Breast epithelium (tissue), 4 donors: ENCODE results near the gene HACD2. TPM values are rescaled to one million over a fixed set of nuclear protein-coding genes. Genes with fewer than 3 reads are reported as not detected.

Experiments
- DNase-seq, 2 donors: peaks; one replicate each; pipeline ENCODE4 v3.0.0-alpha.2; 2019; ENCODE audit warnings: low spot score in 2 of 2
- H3K27ac ChIP-seq, 2 donors: fragments of 200-600 bp; sonication (generic) in 1 of 2; one replicate each; pipeline ENCODE4 v1.5.1; 2016 to 2019; ENCODE audit warnings: mild to moderate bottlenecking in 1 of 2
- H3K27me3 ChIP-seq, 2 donors: fragments of 200-600 bp; sonication (generic) in 1 of 2; one replicate each; pipeline versions ENCODE4 v1.5.1 to v1.6.0; 2017 to 2019; ENCODE audit warnings: control low read depth in 1 of 2, mild to moderate bottlenecking in 1 of 2
- H3K36me3 ChIP-seq: fragments of 200-600 bp; one replicate; pipeline ENCODE4 v1.5.1; 2019
- H3K4me1 ChIP-seq, 2 donors: fragments of 200-600 bp; sonication (generic); one replicate each; pipeline ENCODE4 v1.5.1; 2016 to 2019; ENCODE audit warnings: control low read depth in 1 of 2
- H3K4me3 ChIP-seq, 3 donors: fragments of 200-600 bp; sonication (generic); 1 replicate in 2 of 3; 2 replicates in 1 of 3; pipeline ENCODE4 v1.5.1; 2016 to 2019; ENCODE audit warnings: mild to moderate bottlenecking in 3 of 3, moderate library complexity in 2 of 3
- H3K9me3 ChIP-seq, 2 donors: fragments of 200-600 bp; sonication (generic) in 1 of 2; one replicate each; pipeline ENCODE4 v1.5.1; 2016 to 2019; ENCODE audit warnings: control low read depth in 1 of 2
- POLR2A ChIP-seq: fragments of 450-650 bp; IDR thresholded peaks from one replicate; pipeline ENCODE4 v1.6.1; 2016; ENCODE audit warnings: antibody characterized with exemption, mild to moderate bottlenecking, moderate library complexity
- POLR2AphosphoS5 ChIP-seq, 3 donors: sonication (generic); formaldehyde crosslinking; IDR thresholded peaks; one replicate each; pipeline ENCODE4 v1.6.1; 2017; ENCODE audit warnings: antibody characterized with exemption in 3 of 3
- intact Hi-C: fragments of 100-400 bp; cut with DNase I; formaldehyde crosslinking; loops from one replicate; pipeline ENCODE4 v1.15.1; 2023; ENCODE audit warnings: low total_unique reads
- total RNA-seq, 3 donors: library from RNA; depleted of rRNA; stranded (reverse); fragments of >200 nt; gene quantifications; one replicate each; pipeline ENCODE4 v1.1.0, GENCODE V29; 2016
- TF ChIP-seq, protein P1 (sequence below), 3 donors: fragments of 450-650 bp; IDR thresholded peaks; one replicate each; pipeline ENCODE4 v1.5.1; 2016 to 2017; ENCODE audit warnings: antibody characterized with exemption in 3 of 3, mild to moderate bottlenecking in 3 of 3, moderate library complexity in 3 of 3

Gene HACD2
- total RNA-seq, 3 donors from 2014 or later: 29.5 to 61.0 (median 55.9) TPM

DNA sequence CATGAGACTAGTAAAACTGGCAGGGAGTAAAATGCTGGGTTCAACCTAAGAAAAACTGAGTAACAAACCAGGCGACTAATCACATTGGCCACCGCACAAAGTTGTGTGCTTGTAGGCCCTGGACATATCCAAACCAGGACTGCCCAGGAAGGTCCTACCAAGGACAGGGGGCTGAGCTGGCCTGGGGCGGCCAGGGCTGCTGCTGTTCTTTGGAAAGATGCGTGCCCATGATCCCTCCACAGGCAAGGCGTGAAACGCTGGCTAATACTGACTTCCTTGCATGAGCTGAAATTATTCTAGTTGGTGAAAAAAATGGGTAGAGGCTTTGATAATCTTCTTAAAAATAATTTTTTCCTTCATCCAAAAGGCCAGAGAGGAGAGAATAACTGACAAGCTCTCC is 79.0 kb downstream of the HACD2 start:
- TF ChIP-seq POLR2AphosphoS5 (IDR thresholded peaks at IDR 0.05): no peak
- TF ChIP-seq, protein P1, sequence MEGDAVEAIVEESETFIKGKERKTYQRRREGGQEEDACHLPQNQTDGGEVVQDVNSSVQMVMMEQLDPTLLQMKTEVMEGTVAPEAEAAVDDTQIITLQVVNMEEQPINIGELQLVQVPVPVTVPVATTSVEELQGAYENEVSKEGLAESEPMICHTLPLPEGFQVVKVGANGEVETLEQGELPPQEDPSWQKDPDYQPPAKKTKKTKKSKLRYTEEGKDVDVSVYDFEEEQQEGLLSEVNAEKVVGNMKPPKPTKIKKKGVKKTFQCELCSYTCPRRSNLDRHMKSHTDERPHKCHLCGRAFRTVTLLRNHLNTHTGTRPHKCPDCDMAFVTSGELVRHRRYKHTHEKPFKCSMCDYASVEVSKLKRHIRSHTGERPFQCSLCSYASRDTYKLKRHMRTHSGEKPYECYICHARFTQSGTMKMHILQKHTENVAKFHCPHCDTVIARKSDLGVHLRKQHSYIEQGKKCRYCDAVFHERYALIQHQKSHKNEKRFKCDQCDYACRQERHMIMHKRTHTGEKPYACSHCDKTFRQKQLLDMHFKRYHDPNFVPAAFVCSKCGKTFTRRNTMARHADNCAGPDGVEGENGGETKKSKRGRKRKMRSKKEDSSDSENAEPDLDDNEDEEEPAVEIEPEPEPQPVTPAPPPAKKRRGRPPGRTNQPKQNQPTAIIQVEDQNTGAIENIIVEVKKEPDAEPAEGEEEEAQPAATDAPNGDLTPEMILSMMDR (IDR thresholded peaks at IDR 0.05): no peak
- TF ChIP-seq POLR2A: no peak
- Histone ChIP-seq H3K4me1 (no peaks in the 10 kb centered on the region), H3K4me3 (no peak overlapping the region), H3K27ac (no peak overlapping the region), H3K27me3 (no peaks in the 10 kb centered on the region), H3K36me3 (no peaks in the 10 kb centered on the region), H3K9me3 (no peaks in the 10 kb centered on the region)
- intact Hi-C loops: no loop called here
- no peak for DNase-seq

DNA sequence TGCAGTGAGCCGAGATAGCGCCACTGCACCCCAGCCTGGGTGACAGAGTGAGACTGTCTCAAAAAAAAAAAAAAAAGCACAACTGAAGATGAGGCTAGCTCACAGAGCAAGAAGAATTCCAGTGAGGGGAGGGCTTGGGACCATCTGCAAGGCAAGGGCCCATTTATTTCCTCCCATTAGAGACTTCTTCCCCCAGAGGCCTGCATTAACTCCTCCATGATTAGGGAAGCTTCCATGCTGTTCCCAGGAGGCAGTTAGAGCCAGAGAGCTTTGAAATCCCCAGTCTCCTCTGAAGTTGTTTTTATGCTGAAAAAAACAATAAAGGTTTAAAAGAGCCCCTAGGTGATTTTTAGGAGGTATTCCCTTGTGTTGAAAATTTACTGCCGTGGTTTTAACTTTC is 81.7 kb downstream of the HACD2 start:
- H3K36me3 ChIP-seq: no peaks in the 10 kb centered on the region
- H3K4me1 ChIP-seq: no peaks in the 10 kb centered on the region
- DNase-seq: no peak
- no peak overlapping the region for H3K4me3 ChIP-seq
- H3K9me3 ChIP-seq: no peaks in the 10 kb centered on the region
- TF ChIP-seq POLR2AphosphoS5 (IDR thresholded peaks at IDR 0.05) (no peak), POLR2A (no peak)
- TF ChIP-seq, protein P1 (IDR thresholded peaks at IDR 0.05): no peak
- H3K27ac ChIP-seq: no peak overlapping the region
- intact Hi-C loops: no loop called here
- no peaks in the 10 kb centered on the region for H3K27me3 ChIP-seq

DNA sequence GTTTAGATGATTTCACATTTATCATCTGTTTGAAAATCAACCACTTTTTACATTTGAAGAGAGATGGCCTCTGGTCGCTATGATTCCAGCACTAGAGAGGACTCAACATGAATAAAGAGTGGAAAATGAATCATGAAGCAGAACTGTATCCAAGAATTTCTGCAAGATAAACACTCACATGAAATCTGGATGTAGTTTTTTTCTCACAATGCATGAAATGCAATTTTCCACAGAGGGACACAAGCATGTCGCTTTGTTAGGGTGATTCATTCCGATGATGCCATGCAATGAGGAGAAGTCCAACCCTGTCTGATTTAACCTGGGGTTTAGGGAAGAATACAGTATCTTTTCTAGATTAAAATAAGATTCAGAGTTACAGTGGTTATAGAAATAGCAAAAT is 85.5 kb downstream of the HACD2 start:
- intact Hi-C loops: no loop called here
- no peaks in the 10 kb centered on the region for H3K4me1 ChIP-seq
- TF ChIP-seq POLR2A (no peak), POLR2AphosphoS5 (IDR thresholded peaks at IDR 0.05) (no peak)
- TF ChIP-seq, protein P1 (IDR thresholded peaks at IDR 0.05): no peak
- H3K27me3 ChIP-seq: no peaks in the 10 kb centered on the region
- no peak overlapping the region for H3K27ac ChIP-seq
- no peak for DNase-seq
- no peaks in the 10 kb centered on the region for H3K36me3 ChIP-seq
- no peak overlapping the region for H3K4me3 ChIP-seq
- no peaks in the 10 kb centered on the region for H3K9me3 ChIP-seq

DNA sequence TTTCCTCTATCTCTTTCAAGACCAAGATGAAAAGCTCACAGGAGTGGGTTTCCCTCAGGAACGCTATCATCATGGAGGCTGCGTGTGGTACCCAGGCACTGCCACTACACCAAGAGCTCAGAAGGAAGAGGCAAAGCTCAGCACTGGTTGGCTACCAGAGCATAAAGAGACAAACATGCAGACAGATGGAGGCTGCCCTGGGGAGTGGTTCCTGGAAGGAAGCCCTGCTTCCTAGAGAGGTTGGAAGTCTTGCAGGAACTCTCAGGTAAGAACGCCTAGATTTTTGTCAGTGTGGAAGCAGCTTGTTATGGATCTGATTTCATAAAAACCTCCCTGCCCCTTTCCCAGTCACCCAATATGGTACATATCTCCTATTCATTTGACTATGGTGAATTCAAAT is 86.1 kb downstream of the HACD2 start:
- no peak overlapping the region for H3K27ac ChIP-seq

DNA sequence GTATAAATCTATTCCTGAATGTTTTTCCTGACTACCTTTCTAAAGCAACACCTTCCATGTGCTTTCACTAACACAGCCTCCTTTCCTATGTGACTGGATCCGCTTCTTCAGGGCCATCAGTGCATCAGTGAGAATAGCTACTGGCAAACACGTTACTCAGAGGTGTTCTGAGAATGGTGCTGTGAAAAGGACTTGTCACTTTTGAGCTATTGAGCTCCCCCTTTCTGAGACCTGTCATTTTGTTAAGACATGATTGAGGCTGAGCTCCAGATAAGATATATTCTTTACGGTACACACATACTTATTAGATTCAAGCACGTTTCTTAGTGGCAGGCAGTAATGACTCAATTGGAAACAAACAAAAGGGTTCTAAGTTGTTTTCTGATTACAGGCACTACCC is 90.9 kb downstream of the HACD2 start:
- no peaks in the 10 kb centered on the region for H3K9me3 ChIP-seq
- no peaks in the 10 kb centered on the region for H3K36me3 ChIP-seq
- intact Hi-C loops: no loop called here
- TF ChIP-seq, protein P1 (IDR thresholded peaks at IDR 0.05): no peak
- TF ChIP-seq POLR2A (no peak), POLR2AphosphoS5 (IDR thresholded peaks at IDR 0.05) (no peak)
- H3K4me3 ChIP-seq: no peak overlapping the region
- no peak for DNase-seq
- H3K27me3 ChIP-seq: no peaks in the 10 kb centered on the region
- no peaks in the 10 kb centered on the region for H3K4me1 ChIP-seq
- H3K27ac ChIP-seq: no peak overlapping the region

More for the DNA sequence above, 86.1 kb downstream of the HACD2 start:
- no peak for TF ChIP-seq POLR2AphosphoS5 (IDR thresholded peaks at IDR 0.05)
- TF ChIP-seq, protein P1 (IDR thresholded peaks at IDR 0.05): no peak
- no peak for TF ChIP-seq POLR2A
- Histone ChIP-seq H3K36me3 (no peaks in the 10 kb centered on the region), H3K4me3 (no peak overlapping the region), H3K27me3 (no peaks in the 10 kb centered on the region), H3K4me1 (no peaks in the 10 kb centered on the region), H3K9me3 (no peaks in the 10 kb centered on the region)
- intact Hi-C loops: no loop called here
- DNase-seq: no peak
